Smooth muscle cell of the brain vasculature (primary cell): ENCODE results near the gene HIP1.
"Not testable (repeated sequence)": the region's sequence is repeated elsewhere in the genome, so short reads cannot be mapped to it uniquely, and the experiment has no call there.

Experiments
- DNase-seq: peaks from one replicate; pipeline ENCODE4 v3.0.0-alpha.2; 2012; ENCODE audit warnings: low read depth, low spot score

Gene HIP1

DNA sequence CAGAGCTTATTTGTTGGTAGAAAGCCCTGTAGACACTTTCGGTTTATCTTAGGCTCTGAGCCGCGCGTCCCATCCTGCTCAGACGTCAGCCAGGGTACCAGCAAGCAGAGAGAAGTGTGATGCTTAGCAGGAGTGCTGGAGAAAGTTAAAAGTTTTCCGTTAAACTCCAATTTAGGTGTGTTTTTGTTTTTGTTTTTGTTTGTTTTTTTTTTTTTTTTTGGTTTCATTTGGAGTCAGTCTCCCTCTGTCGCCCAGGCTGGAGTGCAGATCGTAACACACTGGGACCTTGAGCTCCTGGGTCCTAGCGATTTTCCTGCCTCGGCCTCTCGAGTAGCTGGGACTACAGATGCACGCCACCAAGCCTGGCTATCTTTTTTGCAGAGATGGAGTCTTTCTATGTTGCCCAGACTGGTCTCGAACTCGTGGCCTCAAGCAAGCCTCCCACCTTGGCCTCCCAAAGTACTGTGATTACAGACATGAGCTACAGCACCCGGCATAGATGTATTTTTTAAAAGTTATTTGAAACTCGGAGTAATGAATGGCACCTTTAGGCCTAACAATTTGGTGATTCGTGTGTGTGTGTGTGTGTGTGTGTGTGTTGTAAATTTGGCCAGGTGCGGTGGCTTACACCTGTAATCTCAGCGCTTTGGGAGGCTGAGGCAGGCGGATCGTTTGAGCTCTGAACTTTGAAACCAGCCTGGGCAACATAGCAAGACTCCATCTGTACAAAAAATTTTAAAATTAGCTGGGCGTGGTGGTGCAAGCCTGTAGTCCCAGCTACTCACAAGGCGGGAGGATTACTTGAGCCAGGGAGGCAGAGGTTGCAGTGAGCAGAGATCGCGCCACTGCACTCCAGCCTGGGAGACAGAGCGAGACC is 1.3 kb upstream of the HIP1 start:
- no peak for DNase-seq

- DNase-seq, result peak; percentile 96
Observed at GRCh38 chr7:75738975-75739795, 444 bp upstream of the HIP1 start.

- DNase-seq, result no peak
Observed at GRCh38 chr7:75737856-75738603, 711 bp downstream of the HIP1 start.

DNA sequence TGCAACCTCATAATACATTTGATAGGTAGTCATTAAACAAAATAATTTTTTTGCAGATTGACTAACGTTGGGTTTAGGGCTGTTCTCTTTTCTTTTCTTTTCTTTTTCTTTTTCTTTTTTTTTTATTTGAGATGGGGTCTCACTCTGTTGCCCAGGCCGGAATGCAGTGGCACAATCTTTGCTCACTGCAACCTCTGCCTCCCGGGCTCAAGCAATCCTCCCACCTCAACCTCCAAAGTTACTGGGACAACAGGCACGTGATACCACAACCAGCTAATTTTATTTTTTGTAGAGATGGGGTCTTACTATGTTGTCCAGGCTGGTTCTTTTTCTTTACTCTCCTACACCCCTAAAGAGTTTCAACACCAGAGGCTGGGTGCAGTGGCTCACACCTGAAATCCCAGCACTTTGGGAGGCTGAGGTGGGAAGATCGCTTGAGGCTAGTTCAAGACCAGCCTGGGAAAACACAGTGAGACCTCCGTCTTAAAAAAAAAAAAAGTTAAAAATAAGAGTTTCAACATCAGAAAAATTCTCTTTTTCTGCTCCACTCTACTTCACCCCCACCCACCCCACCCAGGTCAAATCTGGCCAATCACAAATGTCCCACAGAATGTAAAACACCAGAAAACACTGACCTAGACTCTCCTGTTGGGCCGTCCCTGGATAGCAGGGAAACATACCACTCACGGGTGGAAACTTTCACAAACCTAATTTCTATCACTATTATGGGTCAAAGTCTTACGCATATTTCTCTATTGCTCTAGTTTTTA is 3.0 kb downstream of the HIP1 start:
- DNase-seq, result no peak

- no peak for DNase-seq
Observed at GRCh38 chr7:75734586-75735458, 3.9 kb downstream of the HIP1 start.

DNA sequence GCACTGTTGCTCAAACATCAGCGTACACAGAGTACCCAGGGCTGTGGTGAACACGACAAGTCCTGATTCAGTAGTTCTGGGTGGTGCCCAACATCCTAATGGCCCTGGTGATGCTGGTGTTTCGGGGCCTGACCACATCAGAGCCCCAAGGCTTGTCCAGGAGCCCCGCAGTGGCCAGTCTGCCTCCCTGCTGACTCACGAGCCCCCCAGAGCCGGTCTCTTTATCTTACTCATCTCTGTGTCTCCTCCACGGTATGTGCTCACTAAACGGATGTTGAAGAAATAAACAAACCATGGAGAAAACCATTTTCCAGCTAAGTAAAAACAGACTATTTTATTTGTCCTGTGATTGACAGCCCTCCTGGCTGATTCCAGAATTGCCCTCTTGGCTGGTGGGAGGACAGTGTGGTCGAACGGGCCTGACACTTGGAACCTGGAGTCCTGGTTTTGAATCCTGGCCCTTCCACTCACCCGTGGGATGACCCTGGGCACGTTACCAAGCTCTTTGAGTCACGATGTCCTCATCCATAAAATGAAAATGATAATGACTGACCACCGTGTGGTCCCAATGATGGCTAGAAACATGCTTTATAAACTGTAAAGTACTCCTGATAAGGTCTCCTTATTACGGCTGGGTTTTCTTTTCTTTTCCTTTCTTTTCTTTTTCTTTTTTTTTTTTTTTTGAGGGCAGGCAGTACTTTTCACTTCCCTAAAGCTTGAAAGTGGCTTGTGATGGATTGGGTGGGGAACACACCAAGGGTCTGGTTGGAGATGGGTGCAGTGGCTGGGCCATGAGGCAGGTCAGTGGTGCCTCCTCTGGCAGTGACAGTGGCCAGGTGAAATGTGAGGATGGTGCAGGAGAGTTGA is 5.7 kb downstream of the HIP1 start:
- DNase-seq, result no peak

- DNase-seq, result no peak
Observed at GRCh38 chr7:75732016-75732521, 6.7 kb downstream of the HIP1 start.

DNA sequence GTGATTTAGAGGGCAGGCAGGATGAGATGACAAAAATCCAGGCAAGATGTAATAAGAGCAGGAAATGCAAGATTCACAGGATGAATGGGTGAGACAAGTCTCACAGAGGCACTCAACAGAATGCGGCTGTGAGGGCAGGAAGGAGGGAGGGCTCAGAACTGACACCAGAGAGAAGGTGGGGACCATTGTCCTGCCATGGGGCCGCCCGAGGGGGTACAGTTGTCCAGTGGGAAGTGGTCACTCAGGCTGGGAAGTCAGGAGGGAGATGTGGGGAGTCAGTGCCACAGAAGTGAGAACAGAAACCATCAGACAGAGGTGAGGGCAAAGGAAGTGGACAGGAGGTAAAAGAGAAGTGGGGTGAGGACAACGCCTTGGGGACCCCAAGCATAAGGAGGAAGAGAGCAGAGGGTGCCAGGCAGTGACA is 8.9 kb downstream of the HIP1 start:
- no peak for DNase-seq

- no peak for DNase-seq
Observed at GRCh38 chr7:75727881-75728593, 10.7 kb downstream of the HIP1 start.

DNA sequence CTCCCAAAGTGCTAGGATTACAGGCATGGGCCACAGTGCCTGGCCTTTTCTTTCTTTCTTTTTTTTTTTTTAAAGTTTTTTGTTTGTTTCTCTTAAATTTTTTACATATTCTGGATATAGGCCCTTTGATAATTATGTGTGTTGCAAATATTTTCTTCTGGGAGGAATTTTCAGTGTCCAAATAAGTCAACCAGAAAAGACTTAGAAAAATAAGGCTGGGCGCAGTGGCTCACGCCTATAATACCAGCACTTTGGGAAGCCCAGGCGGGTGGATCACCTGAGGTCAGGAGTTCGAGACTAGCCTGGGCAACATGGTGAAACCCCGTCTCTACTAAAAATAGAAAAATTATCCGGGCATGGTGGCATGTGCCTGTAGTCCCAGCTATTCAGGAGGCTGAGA is 11.4 kb downstream of the HIP1 start:
- DNase-seq, result not testable (repeated sequence)

DNA sequence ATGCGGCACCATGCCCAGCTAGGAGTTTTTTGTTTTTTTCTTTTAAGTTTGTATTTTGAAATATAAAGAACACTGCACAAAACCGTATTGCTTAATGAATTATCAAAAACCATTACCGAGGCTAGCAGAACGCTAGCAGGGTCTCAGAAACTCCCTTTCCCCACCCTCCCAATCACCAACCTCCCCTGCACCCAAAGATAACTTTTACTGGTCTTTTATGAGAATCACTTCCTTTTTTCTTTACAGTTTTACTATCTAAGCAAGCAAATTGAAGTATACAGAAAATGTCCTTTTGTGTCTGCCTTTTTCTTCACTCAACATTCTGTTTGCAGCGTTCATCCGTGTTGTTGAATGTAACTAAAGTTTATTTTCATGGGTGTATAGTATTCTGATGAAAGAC is 13.4 kb downstream of the HIP1 start:
- no peak for DNase-seq

DNA sequence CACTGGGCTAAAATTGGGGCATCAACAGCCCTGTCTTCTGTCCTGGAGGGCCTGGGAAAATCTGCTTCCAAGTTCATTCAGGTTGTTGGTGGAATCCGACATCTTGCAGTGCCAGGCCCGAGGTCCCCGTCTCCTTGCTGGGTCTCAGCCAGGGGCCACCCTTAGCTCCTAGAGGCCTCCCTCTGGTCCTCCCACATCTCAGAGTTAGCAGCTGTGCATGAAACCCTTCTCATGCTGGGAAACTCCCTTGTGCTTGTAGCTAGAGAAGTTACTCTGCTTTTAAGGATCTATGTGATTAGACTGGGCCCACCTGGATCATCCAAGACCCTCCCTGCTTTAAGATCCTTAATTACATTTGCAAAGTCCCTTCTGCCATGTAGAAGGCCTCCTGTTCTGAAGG is 15.3 kb downstream of the HIP1 start:
- no peak for DNase-seq

DNA sequence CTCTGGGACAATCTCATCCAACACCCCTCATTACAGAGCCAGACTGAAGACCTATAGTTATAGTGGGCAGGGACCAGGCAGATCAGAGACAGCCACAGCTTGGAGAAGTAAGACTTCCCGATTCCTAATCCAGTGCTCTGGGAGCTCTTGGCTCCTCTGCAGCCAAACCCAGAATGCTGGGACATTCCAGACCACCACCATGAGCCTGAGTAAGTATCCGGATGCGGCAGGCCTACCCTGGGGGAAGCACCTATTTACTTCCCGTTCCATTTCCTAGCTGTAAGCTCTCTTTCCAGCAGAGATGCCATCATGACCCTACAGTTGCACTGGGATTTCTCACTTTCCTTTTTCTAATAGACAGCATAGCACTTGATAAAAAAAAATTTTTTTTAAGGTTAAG is 16.4 kb downstream of the HIP1 start:
- DNase-seq, result no peak

GRCh38 chr7:75721922-75722321 is 16.8 kb downstream of the HIP1 start:
- DNase-seq, result not testable (repeated sequence)

DNA sequence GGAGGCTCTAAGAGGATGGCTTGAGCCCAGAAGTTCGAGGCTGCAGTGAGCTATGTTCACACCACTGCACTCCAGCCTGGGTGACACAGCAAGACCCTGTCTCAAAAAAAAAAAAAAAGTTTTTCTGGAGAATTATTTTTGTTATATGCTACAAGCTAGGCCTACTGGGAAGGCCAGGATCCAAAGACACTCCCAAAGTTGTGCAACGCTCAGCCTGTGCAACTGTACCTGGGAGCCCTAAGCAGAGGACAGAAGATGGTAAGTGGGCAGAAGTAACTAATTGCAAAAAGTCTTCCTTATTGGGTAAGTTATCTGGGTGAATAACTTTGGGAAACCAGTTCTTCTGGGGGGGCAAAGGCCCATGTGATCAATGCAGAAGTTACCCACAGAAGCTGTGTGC is 17.3 kb downstream of the HIP1 start:
- DNase-seq, result no peak

DNA sequence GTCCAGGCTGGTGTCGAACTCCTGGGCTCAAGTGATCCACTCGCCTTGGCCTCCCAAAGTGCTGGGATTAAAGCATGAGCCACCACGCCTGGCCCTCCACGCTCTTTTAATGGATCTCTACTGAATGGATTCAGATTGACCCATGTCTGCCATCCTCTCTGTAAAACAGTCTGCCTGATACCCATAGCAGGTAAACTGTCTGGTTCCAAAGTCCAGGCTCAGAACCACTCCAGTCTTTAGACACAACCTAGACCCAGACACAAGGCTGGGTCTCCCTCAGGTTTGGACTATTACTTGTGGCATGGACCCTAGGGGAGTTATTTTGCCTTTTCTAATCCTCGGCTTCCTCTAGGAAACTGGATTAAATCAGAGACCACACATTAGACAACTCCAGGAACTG is 19.1 kb downstream of the HIP1 start:
- no peak for DNase-seq

DNA sequence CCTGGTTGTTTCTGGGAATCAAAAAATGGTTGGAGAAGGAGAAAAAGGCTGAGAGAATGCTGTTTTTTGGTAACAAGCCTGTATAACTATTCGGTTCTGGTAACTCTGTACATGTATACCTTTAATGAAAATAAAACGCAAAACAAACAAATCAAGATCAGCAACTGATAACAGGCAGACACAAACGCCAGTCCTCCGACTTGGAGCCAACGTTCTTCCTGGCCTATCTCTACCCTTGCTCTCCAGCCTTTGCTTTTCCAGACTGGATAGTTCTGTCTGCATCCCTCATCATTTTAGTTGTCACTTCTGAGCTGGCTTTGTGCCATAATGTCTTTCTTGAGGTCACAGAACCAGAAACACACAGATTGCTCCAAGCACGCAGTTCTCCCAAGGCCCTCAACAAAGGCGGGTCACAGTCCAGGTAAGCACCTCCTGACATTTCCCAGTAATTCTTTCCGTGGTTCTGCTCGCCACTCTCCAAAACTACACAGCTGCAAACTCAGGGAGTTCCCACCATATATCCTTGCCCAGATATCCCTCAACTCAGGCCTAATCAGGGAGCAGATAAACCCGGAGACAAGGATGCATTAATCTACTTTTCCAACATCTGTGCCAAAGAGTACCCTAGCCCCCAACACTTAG is 20.2 kb downstream of the HIP1 start:
- no peak for DNase-seq

DNA sequence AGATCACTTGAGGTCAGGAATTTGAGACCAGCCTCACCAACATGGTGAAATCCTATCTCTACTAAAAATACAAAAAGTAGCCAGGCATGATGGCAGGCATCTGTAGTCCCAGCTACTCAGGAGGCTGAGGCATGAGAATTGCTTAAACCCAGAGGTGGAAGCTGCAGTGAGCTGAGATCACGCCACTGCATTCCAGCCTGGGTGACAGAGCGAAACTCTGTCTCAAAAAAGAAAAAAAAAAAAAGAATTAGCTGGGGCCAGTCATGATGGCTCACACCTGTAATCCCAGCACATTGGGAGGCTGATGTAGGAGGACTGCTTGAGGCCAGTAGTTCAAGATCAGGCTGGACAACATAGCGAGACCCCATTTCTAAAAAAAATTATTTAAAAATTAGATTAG is 21.0 kb downstream of the HIP1 start:
- DNase-seq, result not testable (repeated sequence)
